GM12801 (cell line): ENCODE measurements around the gene ADCY3.

Experiments
- TF ChIP-seq, protein P1 (sequence below): IDR thresholded peaks from one replicate; pipeline ENCODE4 v1.5.1; 2011; ENCODE audit warnings: control low read depth; ENCODE audit not compliant: insufficient read length; ENCODE audit errors: extremely low read depth

ADCY3 gene

DNA sequence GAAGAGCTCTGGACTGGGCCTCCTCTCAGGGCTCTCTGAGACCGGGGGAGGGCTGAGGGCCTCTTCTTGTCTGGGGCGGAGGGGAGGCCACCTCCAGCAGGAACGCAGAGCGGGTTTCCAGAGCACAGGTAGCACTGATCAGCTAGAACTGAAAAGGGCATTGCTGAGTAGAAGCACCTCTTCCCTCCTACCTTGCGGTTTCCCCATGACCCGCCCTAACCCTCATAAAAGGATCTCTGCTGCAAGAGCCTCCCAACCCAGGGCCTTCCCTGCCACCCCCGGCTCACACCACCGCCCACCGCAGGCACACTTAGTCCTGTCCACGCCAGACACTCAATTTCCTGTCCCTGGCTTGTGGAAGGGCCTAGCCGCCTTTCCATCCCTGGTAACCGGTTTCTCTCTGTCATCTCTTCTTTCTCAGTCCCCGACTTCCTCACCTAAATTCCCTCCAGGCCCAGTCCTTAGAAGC, 966 bp downstream of the ADCY3 start:
- TF ChIP-seq, protein P1, sequence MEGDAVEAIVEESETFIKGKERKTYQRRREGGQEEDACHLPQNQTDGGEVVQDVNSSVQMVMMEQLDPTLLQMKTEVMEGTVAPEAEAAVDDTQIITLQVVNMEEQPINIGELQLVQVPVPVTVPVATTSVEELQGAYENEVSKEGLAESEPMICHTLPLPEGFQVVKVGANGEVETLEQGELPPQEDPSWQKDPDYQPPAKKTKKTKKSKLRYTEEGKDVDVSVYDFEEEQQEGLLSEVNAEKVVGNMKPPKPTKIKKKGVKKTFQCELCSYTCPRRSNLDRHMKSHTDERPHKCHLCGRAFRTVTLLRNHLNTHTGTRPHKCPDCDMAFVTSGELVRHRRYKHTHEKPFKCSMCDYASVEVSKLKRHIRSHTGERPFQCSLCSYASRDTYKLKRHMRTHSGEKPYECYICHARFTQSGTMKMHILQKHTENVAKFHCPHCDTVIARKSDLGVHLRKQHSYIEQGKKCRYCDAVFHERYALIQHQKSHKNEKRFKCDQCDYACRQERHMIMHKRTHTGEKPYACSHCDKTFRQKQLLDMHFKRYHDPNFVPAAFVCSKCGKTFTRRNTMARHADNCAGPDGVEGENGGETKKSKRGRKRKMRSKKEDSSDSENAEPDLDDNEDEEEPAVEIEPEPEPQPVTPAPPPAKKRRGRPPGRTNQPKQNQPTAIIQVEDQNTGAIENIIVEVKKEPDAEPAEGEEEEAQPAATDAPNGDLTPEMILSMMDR = no peak

DNA sequence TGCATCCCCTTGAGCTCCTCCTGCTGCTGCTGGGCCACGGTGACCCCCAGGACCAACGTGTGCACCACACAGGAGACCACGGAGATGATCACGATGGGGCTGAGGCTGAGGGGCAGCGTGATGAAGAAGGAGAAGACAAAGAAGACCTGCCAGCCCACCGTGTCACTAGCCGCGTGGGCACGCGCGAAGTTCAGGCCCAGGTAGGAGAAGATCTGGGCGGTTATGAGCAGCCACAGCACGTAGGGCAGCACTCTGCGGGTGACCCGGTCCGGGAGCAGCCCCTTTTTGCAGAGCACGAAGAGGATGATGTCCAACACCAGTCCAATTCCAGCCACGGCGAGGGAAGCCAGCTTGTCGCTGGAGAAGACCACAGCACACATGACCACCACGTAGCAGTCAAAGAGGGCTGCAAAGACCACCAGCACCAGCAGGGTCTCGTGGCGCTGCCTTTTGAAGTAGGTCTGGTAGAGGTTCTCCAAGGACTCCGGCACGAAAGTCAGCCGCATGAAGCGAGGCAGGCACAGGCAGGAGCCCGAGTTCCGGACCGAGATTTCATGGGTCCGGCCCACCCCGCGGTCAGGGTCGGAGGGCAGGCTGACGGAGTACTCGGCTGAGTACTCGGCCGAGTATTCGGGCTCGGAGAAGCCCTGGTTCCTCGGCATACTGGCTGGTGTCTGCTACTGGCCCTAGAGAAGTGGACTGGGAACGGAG, 1.6 kb downstream of the ADCY3 start:
- TF ChIP-seq, protein P1 = no peak

DNA sequence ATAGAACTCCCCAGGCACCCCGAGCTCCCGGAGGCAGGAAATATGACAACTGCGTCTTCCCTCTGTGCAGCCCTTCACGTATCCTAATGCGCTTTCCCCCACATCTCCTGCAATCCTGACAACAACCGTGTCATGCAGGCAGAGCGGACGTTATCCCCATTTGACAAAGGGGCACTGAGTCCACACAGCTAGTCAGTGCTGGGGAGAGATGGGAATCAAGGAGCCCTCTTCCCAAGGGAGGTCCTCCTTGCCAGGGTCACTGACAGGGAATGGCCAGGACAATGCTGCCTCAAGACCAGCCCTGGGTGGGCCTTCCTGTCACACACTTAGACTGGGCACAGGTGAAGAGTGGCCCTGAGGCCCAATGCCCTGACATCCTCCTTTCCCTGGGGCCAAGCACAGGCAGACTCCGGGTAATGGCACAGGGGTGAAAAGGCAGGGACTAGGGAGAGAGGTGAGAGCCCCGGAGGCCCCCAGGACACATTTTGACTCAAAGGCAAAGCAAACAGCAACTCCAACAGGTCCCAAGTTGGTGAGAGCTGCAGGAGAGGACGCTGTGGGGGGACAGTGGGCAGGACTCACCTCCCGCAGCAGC, 2.2 kb downstream of the ADCY3 start:
- TF ChIP-seq, protein P1 = no peak

DNA sequence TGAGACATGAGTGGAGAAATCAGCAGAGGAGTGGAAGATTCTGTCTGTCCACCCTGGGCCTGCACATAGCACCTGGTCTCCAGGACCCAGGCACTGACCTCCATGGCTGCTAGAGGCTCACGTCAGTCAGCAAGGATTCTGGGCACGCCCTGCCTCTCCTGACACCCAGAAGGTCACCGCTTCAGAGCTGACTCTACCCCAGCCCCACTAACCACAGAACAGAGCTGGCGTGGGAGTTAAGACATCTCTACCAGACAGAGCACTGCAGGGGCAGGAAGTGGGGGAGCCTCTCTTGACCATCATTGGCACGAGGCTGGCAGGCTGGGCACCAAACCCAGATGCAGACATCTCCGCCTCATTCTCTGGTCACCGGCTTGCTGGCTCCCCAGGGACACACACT, 3.0 kb downstream of the ADCY3 start:
- TF ChIP-seq, protein P1 = no peak

DNA sequence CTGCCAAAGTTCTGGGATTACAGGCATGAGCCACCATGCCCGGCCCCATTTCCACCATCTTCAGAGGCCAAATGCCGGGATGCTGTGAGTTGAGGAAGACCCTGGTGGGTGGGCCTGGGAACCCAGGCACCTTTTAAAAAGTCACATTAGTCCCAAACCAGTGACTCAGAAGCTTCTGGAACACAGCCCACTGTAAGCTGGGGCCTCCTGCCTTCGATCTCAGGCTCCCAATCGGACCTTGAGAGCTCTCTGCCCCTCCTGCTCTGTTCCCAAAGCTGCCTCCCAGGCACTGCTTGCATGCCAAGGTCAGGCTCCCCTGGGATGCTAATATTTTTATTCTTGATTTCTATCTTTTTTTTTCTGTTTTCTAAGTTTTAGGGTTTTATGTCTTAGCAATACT, 4.2 kb downstream of the ADCY3 start:
- TF ChIP-seq, protein P1 = no peak

DNA sequence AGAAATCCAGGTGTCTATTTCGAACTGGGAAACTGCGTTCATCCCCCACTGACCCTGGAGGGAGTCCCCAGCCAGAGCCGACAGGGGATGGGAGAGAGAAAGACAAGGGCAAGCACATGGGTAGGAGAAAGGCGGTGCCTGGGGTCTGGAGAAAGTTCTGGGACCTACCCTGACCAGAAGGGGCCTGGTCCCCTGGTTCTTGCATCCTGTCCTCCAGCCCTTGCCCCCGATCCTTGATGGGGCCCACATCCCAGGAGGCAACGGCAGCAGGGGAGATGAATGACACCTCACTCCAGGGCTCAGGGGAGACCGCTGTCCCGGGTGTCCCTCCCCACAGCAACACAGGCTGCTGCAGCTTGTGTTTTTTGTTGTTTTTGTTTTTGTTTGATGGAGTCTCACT, 4.9 kb downstream of the ADCY3 start:
- TF ChIP-seq, protein P1 = no peak

DNA sequence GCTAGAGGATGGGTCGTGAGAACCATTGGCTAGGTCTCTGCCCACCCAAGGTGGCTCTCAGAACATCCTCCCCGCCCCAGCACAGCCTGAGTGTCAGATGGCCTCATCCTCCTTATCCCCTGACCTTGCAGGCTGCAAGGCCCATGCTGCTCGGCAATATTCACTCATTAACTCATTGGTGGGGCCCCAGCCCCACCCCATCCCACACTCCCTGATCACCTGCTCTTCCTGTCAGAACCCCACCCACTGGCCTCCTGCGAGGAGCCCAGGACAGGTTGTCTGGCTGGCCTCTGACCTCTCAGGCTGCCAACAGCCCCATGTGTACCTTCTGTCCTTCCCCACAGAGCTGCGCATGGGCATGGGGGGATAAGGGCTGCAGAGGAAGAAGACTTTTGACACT, 5.3 kb downstream of the ADCY3 start:
- TF ChIP-seq, protein P1 = no peak
